ENCODE measurements around the gene RASGRF1.

DNA sequence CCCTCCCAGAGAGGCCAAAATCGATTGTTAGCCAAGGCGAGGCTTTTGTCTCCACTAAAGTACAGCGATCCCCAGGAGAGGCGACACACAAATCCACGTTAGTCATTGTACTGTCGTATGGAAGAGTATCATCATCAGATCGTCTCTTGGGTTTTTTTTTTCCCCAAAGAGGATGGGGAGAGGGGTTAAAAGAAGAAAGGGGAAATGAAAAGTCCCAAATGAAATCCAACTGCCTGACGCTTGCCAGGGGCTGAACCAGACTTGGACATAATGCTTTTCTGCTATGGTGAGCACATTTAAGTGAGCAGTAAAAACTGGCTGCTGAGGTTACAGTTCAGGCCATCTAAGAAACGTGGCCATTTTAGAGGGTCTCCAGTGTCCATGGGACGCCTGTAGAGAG is 107.8 kb downstream of the RASGRF1 start:
- TF ChIP-seq, protein P1, sequence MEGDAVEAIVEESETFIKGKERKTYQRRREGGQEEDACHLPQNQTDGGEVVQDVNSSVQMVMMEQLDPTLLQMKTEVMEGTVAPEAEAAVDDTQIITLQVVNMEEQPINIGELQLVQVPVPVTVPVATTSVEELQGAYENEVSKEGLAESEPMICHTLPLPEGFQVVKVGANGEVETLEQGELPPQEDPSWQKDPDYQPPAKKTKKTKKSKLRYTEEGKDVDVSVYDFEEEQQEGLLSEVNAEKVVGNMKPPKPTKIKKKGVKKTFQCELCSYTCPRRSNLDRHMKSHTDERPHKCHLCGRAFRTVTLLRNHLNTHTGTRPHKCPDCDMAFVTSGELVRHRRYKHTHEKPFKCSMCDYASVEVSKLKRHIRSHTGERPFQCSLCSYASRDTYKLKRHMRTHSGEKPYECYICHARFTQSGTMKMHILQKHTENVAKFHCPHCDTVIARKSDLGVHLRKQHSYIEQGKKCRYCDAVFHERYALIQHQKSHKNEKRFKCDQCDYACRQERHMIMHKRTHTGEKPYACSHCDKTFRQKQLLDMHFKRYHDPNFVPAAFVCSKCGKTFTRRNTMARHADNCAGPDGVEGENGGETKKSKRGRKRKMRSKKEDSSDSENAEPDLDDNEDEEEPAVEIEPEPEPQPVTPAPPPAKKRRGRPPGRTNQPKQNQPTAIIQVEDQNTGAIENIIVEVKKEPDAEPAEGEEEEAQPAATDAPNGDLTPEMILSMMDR (IDR thresholded peaks at IDR 0.05): no peak
- TF ChIP-seq POLR2A (IDR thresholded peaks at IDR 0.05): no peak
- no peak for TF ChIP-seq POLR2AphosphoS5 (IDR thresholded peaks at IDR 0.05)

Data from prostate gland (tissue), 2 donors.